HCT116 (cell line): Measurements from ENCODE around the gene AKAP13. TPM values are rescaled to one million over a fixed set of nuclear protein-coding genes. Genes with fewer than 3 reads are reported as not detected.

Source experiments
- ATAC-seq: fragments of 200-7000 bp; cut with Tn5 transposase; 2 replicates; pipeline ENCODE4 v1.9.1; 2020; ENCODE audit warnings: mild to moderate bottlenecking, moderate library complexity
- BruUV-seq: library from RNA; stranded (reverse); fragments of 400-500 nt; replicated peaks from 2 replicates; lab custom pipeline; 2021; lab: Mats Ljungman, UMichigan
- CTCF ChIA-PET: fragments of 300-600 bp; sonication (Branson Sonifier 250); formaldehyde crosslinking; loops from one replicate; lab custom pipeline; 2021; ENCODE audit warnings: antibody characterized with exemption; lab: Charles Lee
- POLR2A ChIA-PET: fragments of 300-600, 350-600 bp; sonication (Branson Sonifier 250); formaldehyde crosslinking; loops from one replicate; lab custom pipeline; 2021; ENCODE audit warnings: antibody characterized with exemption; lab: Charles Lee
- RAD21 ChIA-PET, 2 experiments: fragments of 300-600 bp; sonication (Branson Sonifier 250); formaldehyde crosslinking; loops; one replicate each; lab custom pipeline; 2023; ENCODE audit warnings: low total read pairs in 2 of 2; ENCODE audit not compliant: uncharacterized antibody in 2 of 2, unreplicated experiment in 2 of 2, low non-redundant PET in 1 of 2; lab: Charles Lee
- DNase-seq: peaks from one replicate; pipeline ENCODE4 v3.0.0-alpha.2; 2010; ENCODE audit warnings: low read depth, low spot score
- H2AFZ ChIP-seq: fragments of 200-600 bp; shearing (Covaris generic), sonication (generic); 2 replicates; pipeline ENCODE4 v1.6.1; 2017; ENCODE audit warnings: low read depth, mixed run types, mixed read lengths, antibody characterized with exemption, low read length; ENCODE audit not compliant: poor library complexity, severe bottlenecking
- H3K27ac ChIP-seq: 2 replicates; pipeline ENCODE4 v1.5.1; 2012; ENCODE audit warnings: low read depth, low read length
- H3K27me3 ChIP-seq: fragments of 200-600 bp; sonication (generic); 2 replicates; pipeline ENCODE4 v1.6.1; 2016; ENCODE audit warnings: mixed run types, low read length, mixed read lengths; ENCODE audit not compliant: insufficient read depth
- H3K36me3 ChIP-seq, 2 experiments: fragments of 200-500 bp in 1 of 2; fragments of 200-600 bp in 1 of 2; sonication (Bioruptor generic) in 1 of 2; sonication (generic) in 1 of 2; 2 replicates each; pipeline versions ENCODE4 v1.5.1 to v1.6.1; 2014 to 2016; ENCODE audit warnings: low read length in 2 of 2, inconsistent platforms in 1 of 2, mixed read lengths in 1 of 2, mixed run types in 1 of 2; ENCODE audit not compliant: insufficient read depth in 2 of 2, control insufficient read depth in 1 of 2
- H3K4me1 ChIP-seq, 2 experiments: fragments of 200-600 bp in 1 of 2; sonication (generic) in 1 of 2; 2 replicates each; pipeline versions ENCODE4 v1.5.1 to v1.6.1; 2012 to 2017; ENCODE audit warnings: low read length in 2 of 2, inconsistent platforms in 1 of 2, mild to moderate bottlenecking in 1 of 2, mixed read lengths in 1 of 2, mixed run types in 1 of 2, moderate library complexity in 1 of 2; ENCODE audit not compliant: insufficient read depth in 2 of 2, control insufficient read depth in 1 of 2
- H3K4me2 ChIP-seq: fragments of 200-600 bp; sonication (generic); 2 replicates; pipeline ENCODE4 v1.6.1; 2017; ENCODE audit warnings: mixed run types, low read length, mixed read lengths
- H3K4me3 ChIP-seq, 2 experiments: fragments of 200-600 bp in 1 of 2; sonication (generic) in 1 of 2; replicated peaks in 1 of 2; 2 replicates each; pipeline ENCODE4 v1.5.1; 2011 to 2016; ENCODE audit warnings: low read length in 2 of 2, control low read depth in 1 of 2, low read depth in 1 of 2, mild to moderate bottlenecking in 1 of 2, mixed read lengths in 1 of 2, mixed run types in 1 of 2
- H3K79me2 ChIP-seq: fragments of 200-600 bp; sonication (generic); 2 replicates; pipeline ENCODE4 v1.6.1; 2017; ENCODE audit warnings: mild to moderate bottlenecking, mixed run types, low read length, moderate library complexity, mixed read lengths; ENCODE audit not compliant: insufficient read depth
- H3K9ac ChIP-seq: fragments of 200-600 bp; sonication (generic); 2 replicates; pipeline ENCODE4 v1.6.1; 2016; ENCODE audit warnings: low read length, mixed read lengths
- H3K9me2 ChIP-seq: fragments of 200-600 bp; sonication (generic), shearing (Covaris generic); 2 replicates; pipeline ENCODE4 v1.6.1; 2017; ENCODE audit warnings: mixed run types, mild to moderate bottlenecking, moderate library complexity; ENCODE audit not compliant: insufficient read depth
- H3K9me3 ChIP-seq, 2 experiments: fragments of 200-500 bp in 1 of 2; fragments of 200-600 bp in 1 of 2; sonication (Bioruptor generic) in 1 of 2; sonication (generic) in 1 of 2; 2 replicates each; pipeline ENCODE4 v1.6.1; 2014 to 2017; ENCODE audit warnings: low read length in 2 of 2, mixed read lengths in 2 of 2, inconsistent platforms in 1 of 2, low read depth in 1 of 2, mild to moderate bottlenecking in 1 of 2, mixed run types in 1 of 2, moderate library complexity in 1 of 2; ENCODE audit not compliant: control insufficient read depth in 1 of 2, insufficient read depth in 1 of 2
- H4K20me1 ChIP-seq: fragments of 200-600 bp; sonication (generic), shearing (Covaris generic); 2 replicates; pipeline ENCODE4 v1.6.1; 2017; ENCODE audit warnings: mixed run types, mild to moderate bottlenecking, moderate library complexity; ENCODE audit not compliant: insufficient read depth
- CEBPB ChIP-seq: IDR thresholded peaks from 2 replicates; pipeline ENCODE4 v1.6.1; 2012; ENCODE audit warnings: low read depth
- EGR1 ChIP-seq: IDR thresholded peaks from 2 replicates; pipeline ENCODE4 v1.6.1; 2012; ENCODE audit warnings: low read depth
- EZH2 ChIP-seq: fragments of 200-600 bp; sonication (generic); IDR thresholded peaks from 2 replicates; pipeline ENCODE4 v1.6.1; 2017; ENCODE audit warnings: antibody characterized with exemption, mixed run types
- JUND ChIP-seq: IDR thresholded peaks from 2 replicates; pipeline ENCODE4 v1.6.1; 2012
- POLR2A ChIP-seq: IDR thresholded peaks from 2 replicates; pipeline ENCODE4 v1.7.0; 2011; ENCODE audit warnings: borderline replicate concordance; ENCODE audit not compliant: insufficient read depth, insufficient read length; ENCODE audit errors: extremely low read depth
- POLR2AphosphoS5 ChIP-seq: IDR thresholded peaks from 2 replicates; pipeline ENCODE4 v1.6.1; 2011; ENCODE audit warnings: mild to moderate bottlenecking, low read depth, low read length, moderate library complexity
- RAD21 ChIP-seq: IDR thresholded peaks from 2 replicates; pipeline ENCODE4 v1.6.1; 2012; ENCODE audit warnings: low read depth, mild to moderate bottlenecking
- SIN3A ChIP-seq: IDR thresholded peaks from 2 replicates; pipeline ENCODE4 v1.6.1; 2012; ENCODE audit warnings: low read depth
- SP1 ChIP-seq: IDR thresholded peaks from 2 replicates; pipeline ENCODE4 v1.6.1; 2012; ENCODE audit warnings: low read depth
- ZFX ChIP-seq: fragments of 450-650 bp; IDR thresholded peaks from 2 replicates; pipeline ENCODE4 v1.6.1; 2017
- intact Hi-C: fragments of 100-400 bp; cut with micrococcal nuclease; formaldehyde crosslinking; loops from 2 replicates; pipeline ENCODE4 v1.10.0; 2022
- total RNA-seq: library from RNA; stranded (reverse); gene quantifications from one replicate; pipeline ENCODE4 v1.2.1, GENCODE V29; 2021; ENCODE audit not compliant: unreplicated experiment
- TF ChIP-seq, protein P1 (sequence below): IDR thresholded peaks from 2 replicates; pipeline ENCODE4 v1.6.1; 2012
- TF ChIP-seq, protein P2 (sequence below): IDR thresholded peaks from 2 replicates; pipeline ENCODE4 v1.6.1; 2011; ENCODE audit warnings: mild to moderate bottlenecking, low read length, moderate library complexity; ENCODE audit not compliant: insufficient replicate concordance; ENCODE audit errors: extremely low read depth

AKAP13 gene
- total RNA-seq, 1 experiment from 2014 or later: 43.1 TPM

DNA sequence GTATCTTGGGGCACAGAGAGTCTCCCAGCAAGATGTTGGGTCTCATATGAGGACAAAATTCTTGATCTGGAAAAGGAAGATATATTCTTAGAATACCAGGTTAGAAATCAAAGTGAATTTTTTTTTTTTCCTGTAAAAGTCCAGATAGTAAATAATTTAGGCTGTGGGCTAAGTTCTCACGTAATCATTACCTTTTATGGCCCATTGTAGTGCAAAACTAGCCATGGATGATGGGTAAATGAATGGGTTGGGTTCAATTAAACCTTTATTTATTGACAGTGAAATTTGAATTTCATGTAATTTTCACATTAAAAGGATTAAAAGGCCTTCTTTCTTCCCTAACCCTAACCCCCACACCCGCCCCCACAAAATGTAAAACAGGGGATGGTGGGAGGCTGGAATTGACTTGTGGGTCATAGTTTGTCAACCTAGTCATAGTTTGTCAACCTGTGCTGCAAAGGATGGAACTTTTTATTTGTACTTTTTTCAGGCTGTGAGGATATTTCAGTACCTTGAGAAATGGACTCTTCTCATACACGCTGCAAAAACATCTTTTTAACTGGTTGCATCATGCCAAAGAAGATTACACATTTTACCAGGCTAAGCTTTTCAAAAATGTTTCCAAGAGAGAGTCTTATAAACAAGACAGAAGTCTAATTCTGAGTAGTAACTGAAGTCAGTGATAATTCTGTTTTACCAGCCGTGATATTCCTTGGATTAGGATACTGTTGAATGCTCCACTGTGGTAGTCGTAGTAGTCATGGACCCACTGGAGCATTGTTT lies 138.8 kb downstream of the AKAP13 start:
- POLR2A ChIA-PET: no interaction called here
- RAD21 ChIA-PET: no interaction called here
- Histone ChIP-seq H3K9ac (no peak overlapping the region), H3K9me2 (no peaks in the 10 kb centered on the region), H2AFZ (no peak overlapping the region), H3K4me3 (no peak overlapping the region), H3K36me3 (no peaks in the 10 kb centered on the region; a peak in 1 of 4 replicates), H4K20me1 (0 out of 2 replicates have a peak, but pooled peaks cover 3% of the 10 kb centered on the region), H3K9me3 (no peaks in the 10 kb centered on the region), H3K4me2 (no peak overlapping the region), H3K4me1 (no peaks in the 10 kb centered on the region), H3K27ac (no peak overlapping the region), H3K79me2 (peaks cover 14% of the 10 kb centered on the region), H3K27me3 (no peaks in the 10 kb centered on the region)
- CTCF ChIA-PET: no interaction called here
- TF ChIP-seq SP1: no peak
- TF ChIP-seq, protein P1, sequence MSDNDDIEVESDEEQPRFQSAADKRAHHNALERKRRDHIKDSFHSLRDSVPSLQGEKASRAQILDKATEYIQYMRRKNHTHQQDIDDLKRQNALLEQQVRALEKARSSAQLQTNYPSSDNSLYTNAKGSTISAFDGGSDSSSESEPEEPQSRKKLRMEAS: no peak
- TF ChIP-seq POLR2A: no peak
- no peak for TF ChIP-seq JUND
- no peak for TF ChIP-seq ZFX
- TF ChIP-seq RAD21: no peak
- TF ChIP-seq CEBPB: no peak
- TF ChIP-seq EGR1: no peak
- TF ChIP-seq POLR2AphosphoS5: no peak
- ATAC-seq (no peak), DNase-seq (no peak)
- no TSS peak for BruUV-seq
- intact Hi-C loops: no loop called here

DNA sequence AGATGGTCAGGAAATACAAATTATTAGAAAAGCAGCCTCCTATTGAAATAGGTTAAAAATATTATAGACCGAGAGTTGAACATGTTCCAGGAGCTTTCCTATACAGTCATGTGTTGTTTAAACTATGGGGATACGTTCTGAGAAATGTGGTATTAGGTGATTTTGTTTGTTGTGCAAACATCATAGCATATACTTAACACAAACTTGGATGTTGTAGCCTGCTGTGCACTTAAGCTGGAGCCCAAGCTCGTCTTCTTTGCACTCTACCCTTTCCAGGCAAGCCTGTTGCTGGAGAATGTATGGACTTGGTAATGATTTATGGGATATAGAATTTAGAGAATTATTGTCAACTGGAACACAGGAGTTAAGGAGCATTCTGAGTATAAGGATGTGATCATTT lies 140.2 kb downstream of the AKAP13 start:
- no peak overlapping the region for H3K27ac ChIP-seq
- 0 out of 2 replicates have a peak, but pooled peaks cover 3% of the 10 kb centered on the region for H4K20me1 ChIP-seq
- H3K36me3 ChIP-seq: no peaks in the 10 kb centered on the region; a peak in 1 of 4 replicates
- no TSS peak for BruUV-seq
- intact Hi-C loops: no loop called here
- H3K9me3 ChIP-seq: no peaks in the 10 kb centered on the region
- peaks cover 14% of the 10 kb centered on the region for H3K79me2 ChIP-seq
- no peak overlapping the region for H3K4me2 ChIP-seq
- no peaks in the 10 kb centered on the region for H3K27me3 ChIP-seq
- CTCF ChIA-PET: no interaction called here
- no peak overlapping the region for H2AFZ ChIP-seq
- H3K4me3 ChIP-seq: no peak overlapping the region
- RAD21 ChIA-PET: no interaction called here
- TF ChIP-seq SP1 (no peak), SIN3A (no peak), POLR2A (no peak), EZH2 (no peak)
- TF ChIP-seq, protein P2, sequence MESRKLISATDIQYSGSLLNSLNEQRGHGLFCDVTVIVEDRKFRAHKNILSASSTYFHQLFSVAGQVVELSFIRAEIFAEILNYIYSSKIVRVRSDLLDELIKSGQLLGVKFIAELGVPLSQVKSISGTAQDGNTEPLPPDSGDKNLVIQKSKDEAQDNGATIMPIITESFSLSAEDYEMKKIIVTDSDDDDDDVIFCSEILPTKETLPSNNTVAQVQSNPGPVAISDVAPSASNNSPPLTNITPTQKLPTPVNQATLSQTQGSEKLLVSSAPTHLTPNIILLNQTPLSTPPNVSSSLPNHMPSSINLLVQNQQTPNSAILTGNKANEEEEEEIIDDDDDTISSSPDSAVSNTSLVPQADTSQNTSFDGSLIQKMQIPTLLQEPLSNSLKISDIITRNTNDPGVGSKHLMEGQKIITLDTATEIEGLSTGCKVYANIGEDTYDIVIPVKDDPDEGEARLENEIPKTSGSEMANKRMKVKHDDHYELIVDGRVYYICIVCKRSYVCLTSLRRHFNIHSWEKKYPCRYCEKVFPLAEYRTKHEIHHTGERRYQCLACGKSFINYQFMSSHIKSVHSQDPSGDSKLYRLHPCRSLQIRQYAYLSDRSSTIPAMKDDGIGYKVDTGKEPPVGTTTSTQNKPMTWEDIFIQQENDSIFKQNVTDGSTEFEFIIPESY: no peak
- DNase-seq (no peak), ATAC-seq (no peak)
- POLR2A ChIA-PET: interaction anchor here (0.8 kb wide), 1 partner anchor 12 kb away, joined by 3 read pairs; no protein-coding TSS in a partner anchor
- no peak overlapping the region for H3K9ac ChIP-seq
- no peaks in the 10 kb centered on the region for H3K9me2 ChIP-seq
- H3K4me1 ChIP-seq: no peaks in the 10 kb centered on the region
